MM.1S (cell line): ENCODE measurements around the gene MED15.

Experiments
- CTCF ChIP-seq: fragments of 300-600 bp; sonication (generic); IDR thresholded peaks from 2 replicates; pipeline ENCODE4 v1.5.1; 2016; ENCODE audit warnings: antibody characterized with exemption, low read length, mixed read lengths
- EZH2 ChIP-seq: fragments of 300-600 bp; sonication (generic); optimal IDR thresholded peaks from 2 replicates; pipeline ENCODE3; 2017; ENCODE audit warnings: low read depth, mild to moderate bottlenecking, antibody characterized with exemption, low read length, mixed read lengths
- EZH2phosphoT487 ChIP-seq: fragments of 300-600 bp; sonication (generic); IDR thresholded peaks from 2 replicates; pipeline ENCODE4 v1.6.1; 2018; ENCODE audit warnings: antibody characterized with exemption, low read length

GRCh38 chr22:20465759-20466077 lies 41.7 kb upstream of the MED15 start:
- TF ChIP-seq CTCF (no peak), EZH2phosphoT487 (no peak), EZH2 (no peak)
